Measurements from ENCODE around the gene ARHGEF25. TPM values are rescaled to one million over a fixed set of nuclear protein-coding genes. Genes with fewer than 3 reads are reported as not detected.

Gene ARHGEF25
- total and polyA plus RNA-seq, 2 of the 4 experiments (the other 2 are of a cell fraction) = 6.3 to 17.9 TPM

- dilution Hi-C loops (cut with HindIII; ENCODE audit: low sequenced_read_pairs, unreplicated experiment) (no loop called here), intact Hi-C loops (cut with micrococcal nuclease) (no loop called here), in situ Hi-C loops (cut with MboI; ENCODE audit: low sequenced_read_pairs) (loop anchor here (10.0 kb wide), 1 partner anchor 148 kb away; the partner anchor contains the start of gene AGAP2)
- Histone ChIP-seq H3K4me1 (ENCODE audit: control insufficient read depth, insufficient read depth, low read length) (peaks cover 3% of the 10 kb centered on the region; the same call in 1 of the 2 replicates), H3K4ac (ENCODE audit: low read depth, low read length) (no peak overlapping the region), H3K23ac (ENCODE audit: low read depth, low read length) (no peak overlapping the region), H4K91ac (ENCODE audit: insufficient read depth, low read depth, low read length) (no peak overlapping the region), H3K36me3 (ENCODE audit: control insufficient read depth, insufficient read depth, low read length) (no peaks in the 10 kb centered on the region), H2BK120ac (ENCODE audit: low read depth, low read length) (no peak overlapping the region), H2BK15ac (ENCODE audit: low read depth, low read length) (no peak overlapping the region), H3K14ac (replicated peaks; ENCODE audit: low read depth, low read length) (no peak overlapping the region), H3K18ac (ENCODE audit: low read depth, low read length) (no peak overlapping the region), H2AK5ac (ENCODE audit: low read depth, low read length) (no peak overlapping the region), H3K9ac (ENCODE audit: low read depth, low read length) (no peak overlapping the region), H3K27ac (ENCODE audit: insufficient read depth, low read length) (no peak overlapping the region), H3K27me3 (ENCODE audit: control insufficient read depth, insufficient read depth, low read length) (peaks cover 29% of the 10 kb centered on the region), H2BK20ac (ENCODE audit: low read depth, low read length) (no peak overlapping the region), H3K4me2 (ENCODE audit: low read depth, low read length) (no peak overlapping the region), H2BK5ac (ENCODE audit: low read depth, low read length, poor library complexity, severe bottlenecking) (no peak overlapping the region), H4K8ac (ENCODE audit: low read depth in 2 of 2, low read length in 2 of 2) (no peak overlapping the region), H2AFZ (replicated peaks; ENCODE audit: low read length, poor library complexity) (no peak overlapping the region), H4K5ac (ENCODE audit: low read depth, low read length) (no peak overlapping the region), H3K79me1 (ENCODE audit: low read depth in 1 of 2, low read length in 2 of 2) (peaks cover 3 to 12% of the 10 kb centered on the region in 2 experiments; a peak in 3 of 4 replicates), H3K4me3 (ENCODE audit: insufficient read depth, low read depth, low read length) (no peak overlapping the region), H2AK9ac (replicated peaks; ENCODE audit: low read depth, low read length, poor library complexity) (no peak overlapping the region), H3K9me3 (ENCODE audit: control insufficient read depth, insufficient read depth, low read length) (no peaks in the 10 kb centered on the region), H3K9me1 (ENCODE audit: insufficient read depth, low read length) (peaks cover 8% of the 10 kb centered on the region), H4K20me1 (ENCODE audit: insufficient read depth, low read length) (no peaks in the 10 kb centered on the region), H3K56ac (ENCODE audit: extremely low read depth, insufficient read depth, low read length) (no peak overlapping the region)
- POLR2A ChIA-PET (ENCODE audit: unreplicated experiment) = no interaction called here
- WGBS, 2 experiments (ENCODE audit: extremely low coverage in 2 of 2, insufficient read length in 1 of 2) = 80% methylated on average over 1 of the region's 3 CpGs; no CpG with 5 or more reads in 1 of the 2 experiments
- BruUV-seq (replicated peaks) = no TSS peak
- TF ChIP-seq, protein P1, sequence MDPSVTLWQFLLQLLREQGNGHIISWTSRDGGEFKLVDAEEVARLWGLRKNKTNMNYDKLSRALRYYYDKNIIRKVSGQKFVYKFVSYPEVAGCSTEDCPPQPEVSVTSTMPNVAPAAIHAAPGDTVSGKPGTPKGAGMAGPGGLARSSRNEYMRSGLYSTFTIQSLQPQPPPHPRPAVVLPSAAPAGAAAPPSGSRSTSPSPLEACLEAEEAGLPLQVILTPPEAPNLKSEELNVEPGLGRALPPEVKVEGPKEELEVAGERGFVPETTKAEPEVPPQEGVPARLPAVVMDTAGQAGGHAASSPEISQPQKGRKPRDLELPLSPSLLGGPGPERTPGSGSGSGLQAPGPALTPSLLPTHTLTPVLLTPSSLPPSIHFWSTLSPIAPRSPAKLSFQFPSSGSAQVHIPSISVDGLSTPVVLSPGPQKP (IDR thresholded peaks at IDR 0.05; ENCODE audit: borderline replicate concordance, low read depth, low read length) = no peak
- TF ChIP-seq RFX5 (IDR thresholded peaks at IDR 0.05; ENCODE audit: low read depth, low read length) (no peak), BHLHE40 (IDR thresholded peaks at IDR 0.05; ENCODE audit: low read depth, low read length) (no peak), MXI1 (IDR thresholded peaks at IDR 0.05; ENCODE audit: borderline replicate concordance, low read depth, low read length) (no peak), NFE2L2 (IDR thresholded peaks at IDR 0.05; ENCODE audit: low read depth, low read length) (no peak), RCOR1 (IDR thresholded peaks at IDR 0.05; ENCODE audit: insufficient replicate concordance, low read length) (no peak), SMC3 (IDR thresholded peaks at IDR 0.05; ENCODE audit: low read depth, low read length) (no peak), FOS (IDR thresholded peaks at IDR 0.05; ENCODE audit: low read depth, low read length) (no peak), CEBPB (IDR thresholded peaks at IDR 0.05; ENCODE audit: low read depth, low read length) (no peak), MAFK (IDR thresholded peaks at IDR 0.05; ENCODE audit: low read depth, low read length) (no peak), POLR2A (IDR thresholded peaks at IDR 0.05; ENCODE audit: low read depth, low read length) (no peak), CTCF (conservative IDR thresholded peaks at IDR 0.05; ENCODE audit: low read depth, low read length) (no peak), RAD21 (IDR thresholded peaks at IDR 0.05; ENCODE audit: low read length) (no peak), CHD1 (IDR thresholded peaks at IDR 0.05; ENCODE audit: low read depth, low read length) (no peak), MAZ (IDR thresholded peaks at IDR 0.05; ENCODE audit: borderline replicate concordance, low read depth, low read length) (no peak)
- TF ChIP-seq, protein P2, sequence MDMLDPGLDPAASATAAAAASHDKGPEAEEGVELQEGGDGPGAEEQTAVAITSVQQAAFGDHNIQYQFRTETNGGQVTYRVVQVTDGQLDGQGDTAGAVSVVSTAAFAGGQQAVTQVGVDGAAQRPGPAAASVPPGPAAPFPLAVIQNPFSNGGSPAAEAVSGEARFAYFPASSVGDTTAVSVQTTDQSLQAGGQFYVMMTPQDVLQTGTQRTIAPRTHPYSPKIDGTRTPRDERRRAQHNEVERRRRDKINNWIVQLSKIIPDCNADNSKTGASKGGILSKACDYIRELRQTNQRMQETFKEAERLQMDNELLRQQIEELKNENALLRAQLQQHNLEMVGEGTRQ (IDR thresholded peaks at IDR 0.05; ENCODE audit: low read depth, low read length) = no peak
- ATAC-seq (ENCODE audit: low read depth) (no peak), DNase-seq (no peak)
- CTCF ChIA-PET = no interaction called here
Observed at GRCh38 chr12:57586832-57587429, 24.3 kb upstream of the ARHGEF25 start.

Data from IMR-90 (cell line).